NCI-H1436 (cell line): ENCODE data around the gene RHBDF2.
"Not testable (repeated sequence)": the region's sequence is repeated elsewhere in the genome, so short reads cannot be mapped to it uniquely, and the experiment has no call there.

ENCODE experiments used
- DNase-seq: peaks from one replicate; lab custom pipeline; 2025; lab: John Stamatoyannopoulos, UW

The RHBDF2 gene

GRCh38 chr17:76524598-76525512 lies 23.6 kb upstream of the RHBDF2 start:
- no peak for DNase-seq

GRCh38 chr17:76523084-76524037 lies 22.1 kb upstream of the RHBDF2 start:
- peak; percentile 85 for DNase-seq

DNA sequence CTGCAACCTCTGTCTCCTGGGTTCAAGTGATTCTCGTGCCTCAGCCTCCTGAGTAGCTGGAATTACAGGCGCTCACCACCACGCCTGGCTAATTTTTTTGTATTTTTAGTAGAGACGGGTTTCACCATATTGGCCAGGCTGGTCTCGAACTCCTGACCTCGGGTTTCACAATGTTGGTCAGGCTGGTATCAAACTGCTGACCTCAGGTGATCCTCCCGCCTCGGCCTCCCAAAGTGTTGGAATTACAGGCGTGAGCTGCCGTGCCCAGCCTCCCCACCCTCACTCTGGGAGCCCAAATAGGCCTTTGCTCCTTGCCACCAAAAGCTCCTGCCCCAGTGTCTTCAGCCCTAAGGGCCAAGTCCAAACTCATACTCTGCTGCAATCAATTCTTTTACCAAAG lies 20.5 kb upstream of the RHBDF2 start:
- not testable (repeated sequence) for DNase-seq

DNA sequence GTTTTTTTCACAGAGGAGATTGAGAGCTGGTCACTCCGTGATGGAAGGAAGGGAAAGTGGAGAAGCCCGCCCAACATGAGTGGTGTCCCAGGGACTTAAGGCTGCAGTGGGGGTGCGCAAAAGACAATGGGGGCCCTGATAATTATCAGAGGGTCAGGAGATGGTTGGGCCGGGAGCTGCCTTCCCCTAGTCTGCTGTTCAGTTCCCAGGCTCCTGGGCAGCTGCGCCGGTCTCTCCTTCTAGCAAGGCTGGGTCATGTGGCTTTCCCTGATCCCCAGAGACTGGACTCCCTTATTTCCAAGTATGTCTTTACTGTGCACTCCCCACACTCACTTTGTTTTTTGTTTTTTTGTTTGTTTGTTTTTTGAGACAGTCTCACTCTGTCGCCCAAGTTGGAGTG lies 20.0 kb upstream of the RHBDF2 start:
- DNase-seq = no peak

GRCh38 chr17:76519048-76519966 lies 18.1 kb upstream of the RHBDF2 start:
- no peak for DNase-seq

GRCh38 chr17:76517638-76518038 lies 16.4 kb upstream of the RHBDF2 start:
- no peak for DNase-seq

- no peak for DNase-seq
These were observed 14.2 kb upstream of the RHBDF2 start for GRCh38 chr17:76515274-76515949.

- DNase-seq = not testable (repeated sequence)
These were observed 13.1 kb upstream of the RHBDF2 start for GRCh38 chr17:76514355-76514754.

GRCh38 chr17:76513306-76513692 lies 12.1 kb upstream of the RHBDF2 start:
- DNase-seq = no peak

GRCh38 chr17:76512366-76513305 lies 11.4 kb upstream of the RHBDF2 start:
- DNase-seq = no peak

DNA sequence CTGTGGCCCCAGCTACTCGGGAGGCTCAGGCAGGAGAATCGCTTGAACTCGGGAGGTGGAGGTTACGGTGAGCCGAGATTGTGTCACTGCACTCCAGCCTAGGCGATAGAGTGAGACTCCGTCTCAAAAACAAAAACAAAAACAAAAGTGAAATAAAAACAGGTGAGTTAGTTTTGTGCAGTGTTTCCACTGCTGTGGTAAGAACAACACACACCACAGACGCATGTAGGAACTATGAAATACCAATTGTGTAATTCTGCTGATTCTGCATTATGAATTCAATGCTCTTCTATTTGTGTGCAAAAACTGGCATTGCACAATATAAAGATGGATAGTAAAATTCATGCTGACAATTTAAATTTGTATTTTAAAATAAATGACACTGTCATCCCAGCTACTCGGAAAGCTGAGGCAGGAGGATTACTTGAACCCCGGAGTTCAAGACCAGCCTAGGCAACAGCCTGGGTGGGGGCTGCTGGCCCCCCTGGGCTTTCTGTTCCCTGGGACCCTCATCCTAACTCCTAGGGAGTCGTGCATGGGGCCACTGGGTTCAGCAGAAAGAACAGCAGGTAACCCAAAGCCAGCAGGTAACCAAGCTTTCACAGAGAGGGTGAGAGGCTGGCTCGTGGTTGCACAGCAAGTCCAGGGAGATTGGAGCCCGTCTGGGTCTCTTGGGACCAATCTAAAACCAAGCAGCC lies 10.6 kb upstream of the RHBDF2 start:
- DNase-seq = no peak

- DNase-seq = no peak
These were observed 9.6 kb upstream of the RHBDF2 start for GRCh38 chr17:76510831-76511244.

- not testable (repeated sequence) for DNase-seq
These were observed 7.3 kb upstream of the RHBDF2 start for GRCh38 chr17:76508472-76509063.

DNA sequence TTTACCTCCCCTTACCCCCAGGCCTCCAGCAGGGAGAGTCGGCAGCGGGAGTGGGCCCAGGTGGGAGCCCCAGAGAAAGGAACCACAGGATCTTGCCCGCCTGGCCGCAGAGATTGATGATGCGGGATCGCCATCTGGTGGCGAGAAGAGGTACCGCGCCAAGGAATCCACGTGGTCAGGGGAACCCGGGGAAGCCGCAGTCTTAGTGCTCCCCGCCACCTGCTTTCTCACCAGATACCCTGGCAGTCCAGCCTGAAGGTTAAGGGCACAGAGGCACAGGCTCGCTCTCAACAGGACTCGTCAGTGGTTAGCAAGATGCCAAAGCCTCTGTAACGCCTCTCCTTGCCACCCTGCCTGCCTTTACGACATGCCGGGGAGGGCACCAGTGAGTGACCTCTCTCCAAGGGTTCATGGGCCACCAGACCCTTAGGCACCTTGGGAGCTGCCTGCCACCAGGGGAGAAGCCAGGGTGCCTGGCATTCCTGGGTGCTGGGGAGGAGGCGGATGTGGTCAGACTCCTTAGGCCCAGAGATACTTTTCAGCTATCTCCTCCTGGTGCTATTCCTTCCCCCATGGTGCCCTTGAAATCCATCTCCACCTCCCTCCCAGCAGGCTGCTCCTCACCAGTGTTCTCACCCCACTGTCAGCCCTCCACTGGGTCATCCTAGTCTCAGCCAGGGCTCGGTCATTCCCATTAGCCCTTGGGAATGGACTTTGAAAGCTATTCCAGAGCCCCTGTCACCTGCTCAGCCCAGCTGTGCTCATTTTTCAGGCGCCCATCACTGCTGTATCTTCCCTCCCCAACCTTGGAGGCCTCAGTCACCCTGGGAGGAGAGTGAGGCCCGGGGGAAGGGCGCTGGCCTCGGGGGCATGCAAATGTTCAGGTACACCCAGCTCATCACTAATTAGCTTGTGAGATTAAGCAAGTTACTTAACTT lies 5.5 kb upstream of the RHBDF2 start:
- DNase-seq = peak; percentile 76

DNA sequence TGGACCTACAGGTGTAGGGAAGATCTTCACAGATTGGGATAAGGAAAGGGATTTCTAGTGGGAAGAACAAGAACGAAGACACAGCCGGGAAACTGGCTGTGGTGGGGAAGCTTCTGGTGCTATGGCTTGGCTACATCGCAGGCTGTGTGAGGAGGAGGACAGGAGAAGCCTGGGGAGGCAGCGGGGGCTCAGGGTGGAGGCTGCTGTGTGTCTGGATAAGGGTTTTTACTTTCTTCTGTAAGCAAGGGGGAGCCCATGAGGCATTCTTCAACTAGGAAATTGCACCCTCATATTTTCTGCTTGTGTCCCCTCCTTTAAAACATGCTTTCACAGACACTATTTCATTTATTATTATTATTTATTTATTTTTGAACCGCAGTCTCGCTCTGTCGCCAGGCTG lies 2.9 kb upstream of the RHBDF2 start:
- no peak for DNase-seq

GRCh38 chr17:76502341-76503211 lies 1.4 kb upstream of the RHBDF2 start:
- no peak for DNase-seq

- DNase-seq = no peak
These were observed 644 bp upstream of the RHBDF2 start for GRCh38 chr17:76501827-76502307.
